NB4 (cell line): ENCODE data around the gene KRTAP9-6.
"Not testable (repeated sequence)": the region's sequence is repeated elsewhere in the genome, so short reads cannot be mapped to it uniquely, and the experiment has no call there.

Experiments used
- DNase-seq: peaks from one replicate; pipeline ENCODE4 v3.0.0; 2010; ENCODE audit warnings: low read depth
- H3K4me3 ChIP-seq: one replicate; pipeline ENCODE4 v1.5.1; 2011; ENCODE audit warnings: mild to moderate bottlenecking, low read depth, low read length, moderate library complexity
- MYC ChIP-seq: IDR thresholded peaks from 2 replicates; pipeline ENCODE4 v1.6.1; 2011; ENCODE audit warnings: low read depth, low read length
- POLR2A ChIP-seq: IDR thresholded peaks from 2 replicates; pipeline ENCODE4 v1.6.1; 2011; ENCODE audit warnings: mild to moderate bottlenecking; ENCODE audit not compliant: insufficient read length; ENCODE audit errors: extremely low read depth
- TF ChIP-seq, protein P1 (sequence below): IDR thresholded peaks from one replicate; pipeline ENCODE4 v1.5.1; 2012; ENCODE audit warnings: low read depth, low read length
- TF ChIP-seq, protein P2 (sequence below): IDR thresholded peaks from 2 replicates; pipeline ENCODE4 v1.6.1; 2011; ENCODE audit warnings: low read depth, low read length

Gene KRTAP9-6

DNA sequence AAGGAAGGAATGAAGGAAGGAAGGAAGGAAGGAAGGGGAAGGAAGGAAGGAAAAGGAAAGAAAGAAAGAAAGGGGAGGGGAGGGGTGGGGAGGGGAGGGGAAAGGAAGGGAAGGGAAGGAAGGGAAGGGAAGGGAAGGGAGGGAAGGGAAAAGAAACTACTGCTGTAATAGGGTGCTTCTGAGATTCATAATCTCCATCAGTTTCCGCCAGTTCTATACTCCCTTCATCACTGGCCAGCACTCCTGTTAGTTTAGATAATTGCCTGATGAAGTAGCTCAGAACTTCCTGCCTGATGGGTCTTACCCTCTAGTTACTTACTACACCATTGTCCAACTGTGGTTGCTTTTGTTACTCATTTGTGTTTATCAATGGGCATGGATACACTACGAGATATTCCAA lies 2.0 kb upstream of the KRTAP9-6 start:
- H3K4me3 ChIP-seq: no peak overlapping the region
- TF ChIP-seq, protein P1, sequence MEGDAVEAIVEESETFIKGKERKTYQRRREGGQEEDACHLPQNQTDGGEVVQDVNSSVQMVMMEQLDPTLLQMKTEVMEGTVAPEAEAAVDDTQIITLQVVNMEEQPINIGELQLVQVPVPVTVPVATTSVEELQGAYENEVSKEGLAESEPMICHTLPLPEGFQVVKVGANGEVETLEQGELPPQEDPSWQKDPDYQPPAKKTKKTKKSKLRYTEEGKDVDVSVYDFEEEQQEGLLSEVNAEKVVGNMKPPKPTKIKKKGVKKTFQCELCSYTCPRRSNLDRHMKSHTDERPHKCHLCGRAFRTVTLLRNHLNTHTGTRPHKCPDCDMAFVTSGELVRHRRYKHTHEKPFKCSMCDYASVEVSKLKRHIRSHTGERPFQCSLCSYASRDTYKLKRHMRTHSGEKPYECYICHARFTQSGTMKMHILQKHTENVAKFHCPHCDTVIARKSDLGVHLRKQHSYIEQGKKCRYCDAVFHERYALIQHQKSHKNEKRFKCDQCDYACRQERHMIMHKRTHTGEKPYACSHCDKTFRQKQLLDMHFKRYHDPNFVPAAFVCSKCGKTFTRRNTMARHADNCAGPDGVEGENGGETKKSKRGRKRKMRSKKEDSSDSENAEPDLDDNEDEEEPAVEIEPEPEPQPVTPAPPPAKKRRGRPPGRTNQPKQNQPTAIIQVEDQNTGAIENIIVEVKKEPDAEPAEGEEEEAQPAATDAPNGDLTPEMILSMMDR: no peak
- TF ChIP-seq POLR2A (no peak), MYC (no peak)
- TF ChIP-seq, protein P2, sequence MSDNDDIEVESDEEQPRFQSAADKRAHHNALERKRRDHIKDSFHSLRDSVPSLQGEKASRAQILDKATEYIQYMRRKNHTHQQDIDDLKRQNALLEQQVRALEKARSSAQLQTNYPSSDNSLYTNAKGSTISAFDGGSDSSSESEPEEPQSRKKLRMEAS: no peak
- no peak for DNase-seq

- H3K4me3 ChIP-seq: no peak overlapping the region
- TF ChIP-seq, protein P2: no peak
- no peak for TF ChIP-seq MYC
- TF ChIP-seq POLR2A: no peak
- TF ChIP-seq, protein P1: no peak
- no peak for DNase-seq
Observed at GRCh38 chr17:41264599-41264998, 579 bp upstream of the KRTAP9-6 start.

DNA sequence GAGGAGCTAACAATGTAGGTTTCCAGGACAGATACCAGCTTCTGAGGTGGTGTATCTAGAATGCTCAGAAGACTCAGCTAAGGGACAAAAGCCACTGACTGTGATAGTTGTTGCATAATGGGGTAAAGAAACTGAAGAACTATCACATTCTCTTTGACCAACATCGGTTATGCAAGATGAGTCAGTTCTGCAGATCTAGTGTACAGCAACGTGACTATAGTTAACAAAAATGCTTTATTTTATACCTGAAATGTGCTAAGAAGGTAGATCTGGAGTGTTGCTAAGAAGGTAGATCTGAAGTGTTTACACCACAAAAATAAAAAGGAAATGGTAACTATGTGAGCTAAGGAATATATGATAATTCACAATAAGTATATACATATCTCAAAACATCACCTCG lies 2.5 kb downstream of the KRTAP9-6 start:
- TF ChIP-seq, protein P2: no peak
- TF ChIP-seq, protein P1: no peak
- TF ChIP-seq POLR2A: no peak
- TF ChIP-seq MYC: no peak
- no peak for DNase-seq

GRCh38 chr17:41271323-41271722 lies 6.1 kb downstream of the KRTAP9-6 start:
- not testable (repeated sequence) for H3K4me3 ChIP-seq, DNase-seq

More for the DNA sequence above, 2.5 kb downstream of the KRTAP9-6 start:
- no peak overlapping the region for H3K4me3 ChIP-seq

DNA sequence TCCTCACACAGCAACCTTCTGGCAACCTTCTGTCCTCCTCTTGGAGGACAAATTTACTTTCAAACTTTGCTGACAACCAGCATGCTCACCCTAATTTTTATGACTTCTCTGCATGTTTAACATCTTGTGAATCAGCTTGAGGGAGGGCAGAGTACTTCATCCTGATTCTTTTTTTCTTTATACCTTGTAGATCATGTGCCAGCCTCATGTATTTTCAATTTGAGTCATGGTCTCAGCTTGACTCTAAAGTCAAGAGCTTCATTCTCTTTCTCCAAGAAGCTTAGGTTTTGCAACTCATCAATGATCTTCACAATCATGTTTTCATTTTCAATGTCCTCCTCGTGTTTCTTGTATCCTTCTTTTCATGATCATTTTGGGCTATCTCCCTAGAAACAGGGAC lies 6.7 kb downstream of the KRTAP9-6 start:
- H3K4me3 ChIP-seq: no peak overlapping the region
- TF ChIP-seq POLR2A: no peak
- TF ChIP-seq MYC: no peak
- TF ChIP-seq, protein P2: no peak
- TF ChIP-seq, protein P1: no peak
- DNase-seq: no peak

- not testable (repeated sequence) for DNase-seq, H3K4me3 ChIP-seq
Observed at GRCh38 chr17:41275648-41276190, 10.5 kb downstream of the KRTAP9-6 start, which contains the start of gene KRTAP9-7. KRTAP9-7 (plus strand) TSS chr17:41275698; CDS start chr17:41275698, 0 bp downstream.

DNA sequence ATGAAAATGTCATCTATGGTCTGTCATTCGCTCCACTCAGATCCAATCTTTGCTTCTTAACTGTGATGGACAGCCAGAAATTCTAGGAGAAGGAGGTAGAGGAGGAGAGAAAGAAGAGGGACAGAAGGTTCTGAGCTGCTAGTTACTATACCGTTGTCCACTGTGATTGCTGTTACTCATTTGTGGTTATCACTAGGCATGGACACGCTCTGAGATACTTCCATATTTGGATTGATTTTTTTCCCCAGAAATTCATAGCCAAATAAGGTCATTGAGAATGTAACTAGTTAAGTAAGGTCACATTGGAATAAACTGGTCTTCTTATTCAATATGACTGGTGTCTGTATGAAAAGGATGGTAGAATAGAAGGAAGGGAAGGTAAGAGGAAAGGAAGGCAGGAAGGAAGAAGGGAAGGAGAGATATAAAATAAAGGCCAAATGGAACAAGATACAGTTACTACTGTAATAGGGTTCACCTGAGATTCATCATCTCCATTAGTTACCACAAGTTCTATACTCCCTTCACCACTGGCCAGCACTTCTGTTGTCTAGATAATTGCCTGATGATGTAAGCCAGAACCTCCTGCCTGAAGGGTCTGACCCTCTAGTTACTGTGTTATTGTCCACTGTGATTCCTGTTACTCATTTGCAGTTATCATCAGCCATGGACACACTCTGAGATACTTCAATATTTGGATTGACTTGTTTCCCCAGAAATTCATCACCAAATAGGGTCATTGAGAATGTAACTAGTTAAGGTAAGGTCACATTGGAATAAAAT lies 13.2 kb downstream of the KRTAP9-6 start:
- DNase-seq: no peak
- TF ChIP-seq, protein P2: no peak
- TF ChIP-seq, protein P1: no peak
- TF ChIP-seq MYC (no peak), POLR2A (no peak)
- no peak overlapping the region for H3K4me3 ChIP-seq
